Upper lobe of right lung (tissue), 1 donor: ENCODE data around the gene ZFHX3. TPM values are rescaled to one million over a fixed set of nuclear protein-coding genes. Genes with fewer than 3 reads are reported as not detected.

ENCODE experiments used
- ATAC-seq: fragments of 200-7000 bp; cut with Tn5 transposase; one replicate; pipeline ENCODE4 v1.9.1; 2020; ENCODE audit warnings: mild to moderate bottlenecking, moderate library complexity
- DNase-seq: peaks from one replicate; pipeline ENCODE4 v3.0.0-alpha.2; 2020
- H3K27ac ChIP-seq: fragments of 200-600 bp; one replicate; pipeline ENCODE4 v1.8.0; 2022
- H3K27me3 ChIP-seq: fragments of 200-600 bp; one replicate; pipeline ENCODE4 v1.8.0; 2022; ENCODE audit warnings: mild to moderate bottlenecking
- H3K36me3 ChIP-seq: fragments of 200-600 bp; one replicate; pipeline ENCODE4 v1.8.0; 2022
- H3K4me1 ChIP-seq: fragments of 200-600 bp; one replicate; pipeline ENCODE4 v1.8.0; 2022
- H3K4me3 ChIP-seq: fragments of 200-600 bp; one replicate; pipeline ENCODE4 v1.8.0; 2022; ENCODE audit warnings: mild to moderate bottlenecking
- H3K9me3 ChIP-seq: fragments of 200-600 bp; one replicate; pipeline ENCODE4 v1.8.0; 2022
- intact Hi-C: fragments of 100-400 bp; cut with DNase I; formaldehyde crosslinking; loops from one replicate; pipeline ENCODE4 v1.11.0; 2022
- total RNA-seq: library from RNA; stranded (reverse); fragmentation: NEBNext Ultra II Directional; extraction: Animal tissue kit (Norgen Biotek cat#: 25700); gene quantifications from one replicate; pipeline ENCODE4 v1.2.1, GENCODE V29; 2021
- TF ChIP-seq, protein P1 (sequence below): fragments of 200-600 bp; IDR thresholded peaks from one replicate; pipeline ENCODE4 v1.8.0; 2022; ENCODE audit warnings: antibody characterized with exemption
- donor health status: DM: no; HTN: yes; CAD: no; lungs with severe emphysema.

Gene ZFHX3
- total RNA-seq, 1 donor from 2014 or later = 29.0 TPM

DNA sequence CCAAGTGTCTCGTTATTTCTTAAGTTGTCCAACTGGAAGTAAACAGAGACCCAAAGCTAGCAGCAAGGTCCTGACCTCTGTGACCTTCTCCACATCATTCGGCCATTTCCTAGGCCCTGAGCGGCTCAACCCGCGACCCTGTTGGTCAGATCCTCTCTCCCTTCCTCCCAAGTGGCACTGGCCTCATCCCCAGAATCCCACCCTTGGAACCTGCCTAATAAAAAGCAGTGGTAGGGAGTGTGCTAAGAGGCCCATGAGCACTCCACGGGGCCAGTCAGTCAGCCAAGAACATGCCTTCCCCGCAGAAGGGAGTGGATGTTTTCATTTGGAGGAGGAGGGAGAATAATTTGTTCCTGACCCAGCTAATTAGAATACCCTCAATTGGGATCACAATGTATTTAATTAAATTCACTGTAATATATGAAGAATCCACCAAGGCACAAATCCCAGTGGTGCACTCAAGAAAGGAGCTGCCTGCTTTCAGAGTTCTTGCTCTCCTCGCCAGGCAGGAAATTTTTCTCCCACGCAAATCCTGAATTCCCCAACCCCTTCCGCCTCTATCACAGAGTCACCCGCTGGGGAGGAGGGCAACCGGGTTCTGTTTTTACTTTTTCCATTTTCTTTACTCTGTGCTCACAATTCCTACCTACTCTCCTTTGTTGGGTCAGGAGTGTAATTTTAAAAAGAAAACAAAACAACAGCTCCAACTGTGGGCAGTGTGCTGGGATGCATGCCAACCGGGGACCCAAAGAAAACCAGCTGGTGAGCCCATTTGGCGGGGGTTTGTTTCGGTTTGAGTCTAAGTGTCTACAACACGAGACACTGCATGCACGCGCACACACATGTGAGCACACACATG, 153.4 kb downstream of the ZFHX3 start:
- no peak overlapping the region for H3K4me3 ChIP-seq
- no peaks in the 10 kb centered on the region for H3K36me3 ChIP-seq
- TF ChIP-seq, protein P1, sequence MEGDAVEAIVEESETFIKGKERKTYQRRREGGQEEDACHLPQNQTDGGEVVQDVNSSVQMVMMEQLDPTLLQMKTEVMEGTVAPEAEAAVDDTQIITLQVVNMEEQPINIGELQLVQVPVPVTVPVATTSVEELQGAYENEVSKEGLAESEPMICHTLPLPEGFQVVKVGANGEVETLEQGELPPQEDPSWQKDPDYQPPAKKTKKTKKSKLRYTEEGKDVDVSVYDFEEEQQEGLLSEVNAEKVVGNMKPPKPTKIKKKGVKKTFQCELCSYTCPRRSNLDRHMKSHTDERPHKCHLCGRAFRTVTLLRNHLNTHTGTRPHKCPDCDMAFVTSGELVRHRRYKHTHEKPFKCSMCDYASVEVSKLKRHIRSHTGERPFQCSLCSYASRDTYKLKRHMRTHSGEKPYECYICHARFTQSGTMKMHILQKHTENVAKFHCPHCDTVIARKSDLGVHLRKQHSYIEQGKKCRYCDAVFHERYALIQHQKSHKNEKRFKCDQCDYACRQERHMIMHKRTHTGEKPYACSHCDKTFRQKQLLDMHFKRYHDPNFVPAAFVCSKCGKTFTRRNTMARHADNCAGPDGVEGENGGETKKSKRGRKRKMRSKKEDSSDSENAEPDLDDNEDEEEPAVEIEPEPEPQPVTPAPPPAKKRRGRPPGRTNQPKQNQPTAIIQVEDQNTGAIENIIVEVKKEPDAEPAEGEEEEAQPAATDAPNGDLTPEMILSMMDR = no peak
- no peak for ATAC-seq
- H3K9me3 ChIP-seq = no peaks in the 10 kb centered on the region
- intact Hi-C loops = no loop called here
- no peaks in the 10 kb centered on the region for H3K27me3 ChIP-seq
- DNase-seq = no peak
- no peak overlapping the region for H3K27ac ChIP-seq
- H3K4me1 ChIP-seq = no peaks in the 10 kb centered on the region

DNA sequence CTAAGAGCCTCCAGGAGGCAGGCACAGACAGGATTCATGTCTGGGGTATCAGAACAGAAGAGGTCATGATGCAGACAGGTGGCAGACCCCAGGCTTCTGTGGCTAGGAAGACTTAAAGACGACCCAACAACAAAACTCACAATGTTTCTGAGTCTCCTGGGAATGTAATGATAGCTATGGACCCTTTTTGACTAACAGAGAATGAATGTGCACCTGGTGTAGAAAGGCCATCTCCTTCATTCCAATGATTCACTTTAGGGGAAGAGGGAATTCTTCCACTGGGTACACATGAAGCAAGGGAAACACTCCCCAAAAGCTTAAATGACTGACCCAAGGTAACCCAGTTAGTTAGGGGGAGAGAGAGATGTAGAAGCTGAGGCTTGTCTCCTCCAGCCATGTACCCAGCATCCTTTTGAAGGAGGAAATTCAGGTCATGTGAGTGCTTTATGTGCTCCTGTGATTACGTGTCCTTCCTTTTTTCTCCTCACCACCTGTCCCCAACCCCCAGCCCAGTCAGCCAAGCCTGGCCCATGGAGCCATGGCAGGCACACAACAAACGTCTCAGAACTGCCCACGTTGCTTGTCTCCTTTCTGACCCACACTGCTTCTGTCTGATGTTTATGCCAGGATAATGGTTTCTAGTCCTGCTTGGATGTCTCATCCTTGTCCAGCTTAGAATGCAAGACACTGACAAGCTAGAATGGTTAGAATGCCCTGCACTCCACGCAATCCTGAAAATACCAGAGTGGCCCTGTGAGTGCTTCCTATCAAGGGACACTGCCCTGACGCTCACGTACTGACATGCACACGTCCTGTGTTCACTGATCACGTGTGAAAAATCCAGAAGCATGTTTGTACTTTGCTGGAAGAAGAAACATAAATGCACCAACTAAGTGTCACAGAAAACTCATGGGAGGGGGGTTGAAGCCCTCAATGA, 156.4 kb downstream of the ZFHX3 start:
- intact Hi-C loops = no loop called here
- ATAC-seq = no peak

DNA sequence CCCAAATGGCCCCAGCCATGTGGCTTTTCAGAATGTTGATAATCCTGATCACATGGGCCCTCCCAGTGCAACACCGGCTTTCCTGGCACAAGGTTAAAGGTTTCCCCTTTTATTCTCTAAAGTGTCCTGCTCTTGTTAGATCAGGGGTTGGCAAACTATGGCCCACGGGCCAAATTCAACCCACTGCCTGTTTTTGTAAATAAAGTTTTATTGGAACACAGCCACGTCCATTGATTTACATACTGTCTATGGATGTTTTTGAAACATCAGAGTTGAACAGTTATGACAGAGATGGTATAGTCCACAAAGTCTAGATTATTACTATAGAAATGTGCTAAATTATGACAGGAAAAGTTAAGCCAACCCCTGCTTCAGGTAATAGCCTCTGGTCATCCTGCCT, 157.3 kb downstream of the ZFHX3 start:
- H3K4me1 ChIP-seq = no peaks in the 10 kb centered on the region
- H3K4me3 ChIP-seq = no peak overlapping the region
- peaks cover 26% of the 10 kb centered on the region for H3K36me3 ChIP-seq
- no peaks in the 10 kb centered on the region for H3K27me3 ChIP-seq
- DNase-seq (no peak), ATAC-seq (no peak)
- no peaks in the 10 kb centered on the region for H3K9me3 ChIP-seq
- no peak overlapping the region for H3K27ac ChIP-seq
- intact Hi-C loops = no loop called here
- TF ChIP-seq, protein P1 = no peak

More for the DNA sequence above, 156.4 kb downstream of the ZFHX3 start:
- Histone ChIP-seq H3K27ac (no peak overlapping the region), H3K4me3 (no peak overlapping the region), H3K36me3 (peaks cover 18% of the 10 kb centered on the region), H3K9me3 (no peaks in the 10 kb centered on the region), H3K4me1 (no peaks in the 10 kb centered on the region), H3K27me3 (no peaks in the 10 kb centered on the region)
- TF ChIP-seq, protein P1 = no peak
- DNase-seq = no peak

DNA sequence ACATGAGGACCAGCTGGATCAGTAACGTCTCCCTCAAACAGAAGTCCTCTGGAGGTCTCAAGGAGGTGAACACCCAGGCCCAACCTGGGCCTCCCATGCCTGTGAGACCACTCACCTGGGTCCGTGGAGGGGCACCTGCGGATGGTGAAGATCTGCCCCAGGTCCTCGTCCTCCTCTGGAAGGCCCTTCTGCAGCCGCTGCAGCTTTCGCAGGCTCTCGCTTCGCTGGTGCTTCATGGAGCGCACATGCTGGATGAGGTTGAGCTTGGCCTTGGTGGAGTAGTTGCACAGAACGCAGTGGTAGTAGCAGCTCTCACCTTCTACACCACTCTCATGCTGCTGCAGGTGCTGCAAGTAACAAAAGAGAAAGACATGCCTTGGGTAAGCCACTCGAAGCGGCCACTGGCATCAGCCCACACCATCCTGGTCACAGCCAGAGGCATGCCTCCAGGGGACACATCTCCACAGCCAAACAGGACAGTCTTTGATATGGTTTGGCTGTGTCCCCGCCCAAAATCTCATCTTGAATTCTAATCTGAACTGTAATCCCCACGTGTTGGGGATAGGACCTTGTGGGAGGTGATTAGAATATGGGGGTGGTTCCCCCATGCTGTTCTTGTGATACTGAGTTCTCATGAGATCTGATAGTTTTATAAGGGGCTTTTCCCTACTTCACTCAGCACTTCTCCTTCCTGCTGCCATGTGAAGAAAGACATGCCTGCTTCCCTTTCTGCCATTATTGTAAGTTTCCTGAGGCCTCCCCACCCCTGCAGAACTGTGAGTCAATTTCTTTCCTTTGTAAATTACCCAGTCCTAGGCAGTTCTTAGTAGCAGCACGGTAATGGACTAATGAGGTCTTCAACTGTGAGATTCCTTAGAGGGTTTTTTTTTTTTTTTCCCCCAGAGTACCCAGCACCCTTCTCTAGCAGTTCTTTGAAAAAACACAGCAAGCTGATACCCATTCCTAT, 158.0 kb downstream of the ZFHX3 start:
- intact Hi-C loops = no loop called here
- no peak for ATAC-seq
- H3K4me3 ChIP-seq = no peak overlapping the region

More for the DNA sequence above, 158.0 kb downstream of the ZFHX3 start:
- no peaks in the 10 kb centered on the region for H3K4me1 ChIP-seq
- H3K36me3 ChIP-seq = peaks cover 26% of the 10 kb centered on the region
- H3K9me3 ChIP-seq = no peaks in the 10 kb centered on the region
- TF ChIP-seq, protein P1 = no peak
- no peak for DNase-seq
- no peak overlapping the region for H3K27ac ChIP-seq
- no peaks in the 10 kb centered on the region for H3K27me3 ChIP-seq
